ENCODE results near the gene GIPR.

DNA sequence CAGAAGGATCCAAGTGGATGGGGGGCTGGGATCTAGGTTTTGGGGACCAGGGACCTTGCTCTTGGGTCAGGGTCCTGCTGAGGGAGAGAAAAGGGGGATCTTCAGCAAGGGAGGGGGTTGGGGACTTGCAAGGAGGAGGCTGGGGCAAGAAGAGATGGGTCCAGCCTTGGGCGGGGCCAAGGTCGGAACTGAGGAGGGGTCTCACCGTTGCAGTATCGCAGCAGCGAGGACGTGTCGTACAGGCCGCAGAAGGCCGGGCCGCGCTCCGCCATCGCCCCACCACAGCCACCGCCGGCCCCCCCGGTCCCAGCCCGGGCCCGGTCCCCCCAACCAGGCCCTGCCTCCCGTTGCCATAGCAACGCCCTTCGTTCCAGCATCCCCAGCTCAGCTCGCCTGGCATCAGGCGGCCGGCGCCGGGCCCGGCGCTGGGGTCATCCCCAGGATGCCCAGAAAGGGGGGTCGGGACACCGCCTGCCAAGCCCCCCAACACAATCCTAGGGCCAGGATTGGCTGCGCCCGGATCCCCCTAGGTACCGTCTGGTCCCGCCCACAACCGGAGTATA is 22.9 kb upstream of the GIPR start:
- TF ChIP-seq TAF1 (IDR thresholded peaks at IDR 0.05; ENCODE audit: borderline replicate concordance, low read depth, low read length), result no peak
- no peak for TF ChIP-seq RAD21 (IDR thresholded peaks at IDR 0.05; ENCODE audit: low read length)
